A673 (cell line): Measurements from ENCODE around the gene CFAP126.

ENCODE experiments used
- CTCF ChIP-seq: fragments of 300-800, 200-600 bp; sonication (generic); conservative IDR thresholded peaks from 2 replicates; pipeline ENCODE4 v1.5.1; 2017; ENCODE audit warnings: low read depth, mild to moderate bottlenecking, antibody characterized with exemption, low read length, moderate library complexity, mixed read lengths
- EZH2 ChIP-seq: fragments of 200-600 bp; sonication (generic); IDR thresholded peaks from 2 replicates; pipeline ENCODE4 v1.6.1; 2017; ENCODE audit warnings: borderline replicate concordance, low read depth, mild to moderate bottlenecking, mixed read lengths, antibody characterized with exemption, low read length; ENCODE audit not compliant: poor library complexity, severe bottlenecking

GRCh38 chr1:161399257-161399998 is 31.8 kb upstream of the CFAP126 start:
- TF ChIP-seq CTCF (peak; percentile 49; the same call in 1 of the 2 replicates), EZH2 (no peak)
